Stimulated activated CD4-positive, alpha-beta T cell treated with anti-CD3 and anti-CD28 coated beads, TNF-alpha, amount 100 ng/mL, for 24 hours (primary cell): Measurements from ENCODE around the gene ATP2A1.
"Not testable (repeated sequence)": the region's sequence is repeated elsewhere in the genome, so short reads cannot be mapped to it uniquely, and the experiment has no call there.

Experiments
- DNase-seq, 3 experiments: peaks; one replicate each; pipeline ENCODE4 v3.0.0-alpha.2; 2020; ENCODE audit warnings: low read depth in 3 of 3

ATP2A1 gene

DNA sequence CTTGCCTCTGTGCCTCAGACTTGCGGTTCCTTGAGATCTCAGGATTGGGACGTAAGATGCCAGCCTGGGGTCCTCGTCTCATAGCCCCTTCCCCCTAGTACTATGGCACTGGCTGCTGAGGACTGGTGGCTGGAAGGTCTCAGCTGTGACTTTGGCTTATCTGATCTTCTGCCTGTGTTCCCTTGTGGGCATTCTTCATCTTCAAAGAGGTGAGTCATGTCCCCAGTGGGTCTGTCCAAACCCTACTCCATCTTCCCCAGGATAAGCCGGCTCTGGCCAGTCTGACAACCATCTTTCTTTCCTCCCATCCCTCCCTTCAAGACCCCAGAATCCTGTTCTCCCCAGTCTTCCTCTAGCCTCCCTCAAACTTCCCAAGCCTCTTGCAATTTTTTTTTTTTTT is 57.1 kb downstream of the ATP2A1 start:
- no peak for DNase-seq

DNA sequence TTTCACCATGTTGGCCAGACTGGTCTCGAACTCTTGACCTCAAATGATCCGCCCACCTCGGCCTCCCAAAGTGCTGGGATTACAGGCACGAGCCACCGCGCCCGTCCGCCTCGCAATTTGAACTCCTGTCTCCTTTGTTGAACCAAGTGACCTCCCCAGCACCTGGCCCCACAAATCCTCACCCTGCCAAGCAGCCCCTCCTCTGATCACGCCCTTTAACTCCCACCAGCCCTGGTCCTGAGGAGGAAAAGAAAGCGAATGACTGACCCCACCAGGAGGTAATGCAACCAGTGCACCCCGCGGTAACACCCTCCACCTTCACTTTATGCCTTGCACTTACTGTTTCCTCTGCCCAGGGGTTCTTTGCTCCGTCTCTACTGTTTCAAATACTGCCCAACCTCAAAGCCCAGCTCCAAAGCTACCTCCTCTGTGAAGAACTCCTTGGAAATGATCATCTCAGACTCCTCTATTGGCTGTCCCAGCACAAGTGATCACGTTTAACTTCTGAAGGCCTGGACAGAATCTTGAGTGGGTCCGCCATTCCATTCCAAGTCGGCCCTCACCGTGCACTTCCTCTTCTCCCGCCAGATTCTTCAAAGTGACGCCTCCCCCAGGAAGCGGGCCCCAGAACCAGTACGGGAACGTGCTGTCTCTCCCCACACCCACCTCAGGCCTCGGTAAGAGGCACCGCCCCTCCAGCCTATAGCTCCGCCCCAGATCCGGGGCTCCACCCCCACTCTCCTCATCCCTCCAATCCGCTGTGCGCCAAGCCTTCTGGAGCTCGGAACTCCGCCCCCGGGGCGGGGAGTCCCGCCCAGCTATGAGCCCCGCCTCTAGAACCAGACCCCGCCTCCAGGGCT is 57.9 kb downstream of the ATP2A1 start:
- DNase-seq, result peak; percentile 70 to 85 (median 74)

DNA sequence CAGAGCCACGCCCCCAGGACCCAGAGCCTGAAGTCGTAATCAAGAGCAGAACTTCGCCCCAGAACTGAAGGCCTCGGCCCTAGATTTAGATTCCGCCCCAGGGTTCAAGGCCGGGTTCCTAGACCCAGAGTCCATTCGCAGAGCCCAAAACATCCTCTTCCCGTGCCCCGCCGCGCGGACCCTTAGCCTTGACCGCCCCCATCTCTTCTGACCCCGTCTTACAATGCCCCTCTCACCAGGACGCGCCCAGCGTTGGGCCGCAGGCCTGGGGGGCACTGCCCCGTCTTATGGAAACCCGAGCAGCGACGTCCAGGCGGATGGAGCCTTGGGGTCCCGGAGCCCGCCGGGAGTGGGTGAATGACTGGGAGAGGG is 58.5 kb downstream of the ATP2A1 start:
- DNase-seq, result no peak

DNA sequence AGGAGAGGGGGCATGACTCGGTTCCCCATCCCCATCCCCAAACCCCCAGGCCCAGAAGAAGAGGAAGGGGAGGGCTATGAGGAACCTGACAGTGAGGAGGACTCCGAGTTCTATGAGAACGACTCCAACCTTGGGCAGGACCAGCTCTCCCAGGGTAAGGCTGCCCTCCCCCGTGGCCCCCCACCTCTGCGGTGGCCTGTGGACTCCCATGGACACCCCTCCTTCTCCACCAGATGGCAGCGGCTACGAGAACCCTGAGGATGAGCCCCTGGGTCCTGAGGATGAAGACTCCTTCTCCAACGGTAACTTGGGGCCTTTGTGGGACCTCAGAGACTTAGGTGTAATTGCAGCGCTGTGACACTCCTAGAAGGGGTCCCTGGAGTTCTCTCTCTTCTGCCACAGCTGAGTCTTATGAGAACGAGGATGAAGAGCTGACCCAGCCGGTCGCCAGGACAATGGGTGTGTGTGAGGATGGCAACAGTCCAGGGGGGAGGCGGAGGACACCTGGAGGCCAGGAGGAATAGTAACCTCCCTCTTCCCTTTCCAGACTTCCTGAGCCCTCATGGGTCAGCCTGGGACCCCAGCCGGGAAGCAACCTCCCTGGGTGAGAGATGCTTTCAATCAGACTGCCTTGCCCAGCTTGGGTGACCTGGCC is 59.1 kb downstream of the ATP2A1 start:
- no peak for DNase-seq

DNA sequence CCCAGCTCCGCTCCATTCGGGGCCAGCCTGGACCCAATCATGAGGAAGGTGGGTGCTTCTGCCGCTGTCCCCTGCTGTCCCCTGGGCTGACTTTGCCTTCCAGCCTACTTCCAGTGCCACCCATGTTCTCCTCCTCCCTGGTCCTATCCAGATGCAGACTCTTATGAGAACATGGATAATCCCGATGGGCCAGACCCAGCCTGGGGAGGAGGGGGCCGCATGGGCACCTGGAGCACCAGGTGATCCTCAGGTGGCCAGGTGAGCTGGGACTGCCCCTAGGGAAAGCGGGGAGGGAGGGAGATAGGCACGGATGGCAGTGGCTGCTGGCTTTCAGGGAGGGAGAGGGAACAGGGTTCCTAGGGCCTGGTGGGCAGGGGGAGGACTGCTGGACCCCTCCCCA is 60.4 kb downstream of the ATP2A1 start:
- DNase-seq, result no peak

DNA sequence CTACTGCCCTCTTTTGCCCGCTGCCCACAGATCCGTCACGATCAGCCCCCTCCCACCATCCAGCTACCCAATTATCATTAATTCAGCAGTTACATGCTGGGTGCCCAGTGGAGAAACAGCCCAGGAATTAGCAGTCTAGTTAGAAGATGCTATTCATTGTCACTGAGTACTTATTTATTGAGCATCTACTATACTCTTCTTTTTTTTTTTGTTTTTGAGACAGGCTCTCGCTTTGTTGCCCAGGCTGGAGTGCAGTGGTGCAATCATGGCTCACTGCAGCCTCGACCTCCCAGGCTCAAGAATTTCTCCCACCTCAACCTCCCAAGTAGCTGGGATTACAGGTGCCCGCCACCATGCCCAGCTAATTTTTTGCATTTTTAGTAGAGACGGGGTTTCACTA is 61.5 kb downstream of the ATP2A1 start:
- DNase-seq, result not testable (repeated sequence)

DNA sequence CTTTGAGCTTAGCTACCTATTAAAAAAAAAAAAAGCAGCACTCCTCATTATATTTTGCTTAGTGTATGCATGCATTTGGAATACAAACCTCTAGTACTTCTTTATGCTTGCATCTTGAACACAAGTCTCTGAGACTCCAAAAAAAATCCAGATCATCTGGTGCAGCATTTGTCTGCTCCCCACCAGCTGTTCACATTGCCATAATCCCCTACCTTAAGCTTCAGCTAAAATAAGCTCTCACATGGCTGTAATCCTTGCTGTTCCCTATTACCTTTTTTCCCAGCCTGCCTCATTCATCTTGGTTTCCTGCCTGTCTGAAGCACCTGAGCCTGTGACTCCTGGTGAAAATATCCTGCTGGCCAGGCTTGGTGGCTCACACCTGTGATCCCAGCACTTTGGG is 65.0 kb downstream of the ATP2A1 start:
- DNase-seq, result no peak

DNA sequence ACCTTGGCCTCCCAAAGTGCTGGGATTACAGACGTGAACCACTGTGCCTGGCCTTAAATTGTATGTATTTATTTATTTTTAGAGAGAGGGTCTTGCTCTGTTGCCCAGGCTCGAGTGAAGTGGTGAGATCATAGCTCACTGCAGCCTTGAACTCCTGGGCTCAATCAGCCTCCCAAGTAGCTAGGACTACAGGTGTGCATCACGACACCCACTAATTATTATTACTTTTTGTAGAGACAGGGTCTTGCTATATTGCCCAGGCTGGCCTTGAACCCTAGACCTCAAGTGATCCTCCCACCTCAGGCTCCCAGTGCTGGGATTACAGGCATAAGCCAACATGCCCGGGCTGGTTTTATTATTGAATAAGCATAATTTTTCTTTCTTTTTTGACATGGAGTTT is 68.4 kb downstream of the ATP2A1 start:
- DNase-seq, result no peak

DNA sequence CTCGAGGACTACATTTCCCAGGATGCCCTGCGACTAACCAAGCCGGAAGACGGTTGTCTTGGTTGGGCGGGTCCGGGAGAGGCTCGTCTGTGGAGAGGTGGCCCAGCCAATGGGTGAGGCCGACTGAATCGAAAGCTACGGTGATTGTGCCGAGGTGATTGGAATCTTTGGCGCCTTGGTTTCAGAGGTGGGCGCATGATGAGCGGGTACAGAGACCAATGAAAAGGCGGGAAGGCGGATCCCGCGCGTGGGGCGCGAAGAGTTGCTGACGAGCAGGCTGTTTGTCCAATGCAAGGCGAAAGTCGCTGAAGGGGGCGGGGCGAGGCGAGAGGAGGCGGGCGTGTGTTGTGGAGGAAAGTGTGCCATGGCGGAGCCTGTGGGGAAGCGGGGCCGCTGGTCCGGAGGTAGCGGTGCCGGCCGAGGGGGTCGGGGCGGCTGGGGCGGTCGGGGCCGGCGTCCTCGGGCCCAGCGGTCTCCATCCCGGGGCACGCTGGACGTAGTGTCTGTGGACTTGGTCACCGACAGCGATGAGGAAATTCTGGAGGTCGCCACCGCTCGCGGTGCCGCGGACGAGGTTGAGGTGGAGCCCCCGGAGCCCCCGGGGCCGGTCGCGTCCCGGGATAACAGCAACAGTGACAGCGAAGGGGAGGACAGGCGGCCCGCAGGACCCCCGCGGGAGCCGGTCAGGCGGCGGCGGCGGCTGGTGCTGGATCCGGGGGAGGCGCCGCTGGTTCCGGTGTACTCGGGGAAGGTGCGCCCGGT is 72.5 kb downstream of the ATP2A1 start, which contains the start of gene NFATC2IP:
Gene NFATC2IP (plus strand): TSS at position 290 of the 762 bp plus-strand sequence. CDS start 75 bp downstream, at position 365.
- peak; percentile 98 to 100 (median 100) for DNase-seq

DNA sequence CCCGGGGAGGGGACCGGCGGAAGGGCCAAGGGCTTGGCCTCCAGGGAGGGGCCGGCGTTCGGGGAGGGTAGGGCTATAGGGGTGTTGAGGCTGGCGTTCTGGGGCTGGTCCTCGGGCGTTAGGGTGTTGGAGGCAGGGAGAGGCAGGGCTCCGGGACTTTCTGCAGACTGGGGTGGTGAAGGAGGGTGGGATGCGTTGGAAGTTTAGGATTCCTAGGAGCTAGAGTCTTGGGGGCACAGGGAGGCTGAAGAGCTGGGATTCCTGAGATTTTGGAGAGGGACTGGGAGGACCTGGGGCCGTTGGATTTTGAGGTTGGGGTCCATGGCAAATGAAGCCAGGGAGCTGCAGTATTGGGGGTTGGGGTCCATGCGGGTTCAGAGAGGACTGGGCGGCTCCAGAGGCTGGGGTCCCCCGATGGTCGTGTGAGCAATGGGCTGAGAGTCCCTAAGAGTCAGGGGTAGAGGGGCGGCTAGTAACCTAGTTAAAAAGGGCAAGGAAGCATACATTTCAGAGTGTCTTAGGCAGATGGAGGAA is 73.2 kb downstream of the ATP2A1 start:
- DNase-seq, result peak in 1 of 3 experiments; percentile 38
